Esophagus squamous epithelium (tissue), 5 donors: ENCODE data around the gene ATG4B. TPM values are rescaled to one million over a fixed set of nuclear protein-coding genes. Genes with fewer than 3 reads are reported as not detected.

Experiments
- DNase-seq: peaks from one replicate; lab custom pipeline; 2025; lab: John Stamatoyannopoulos, UW
- H3K27ac ChIP-seq, 4 donors: fragments of 200-600 bp; sonication (generic); one replicate each; pipeline ENCODE4 v1.5.1; 2016 to 2019; ENCODE audit warnings: mild to moderate bottlenecking in 1 of 4
- H3K27me3 ChIP-seq, 4 donors: fragments of 200-600 bp; sonication (generic); 1 replicate in 3 of 4; 2 replicates in 1 of 4; pipeline versions ENCODE4 v1.5.1 to v1.6.0; 2017 to 2021; ENCODE audit warnings: antibody characterized with exemption in 1 of 4
- H3K36me3 ChIP-seq, 3 donors: fragments of 200-600 bp; sonication (generic); one replicate each; pipeline ENCODE4 v1.5.1; 2016 to 2019
- H3K4me1 ChIP-seq, 3 donors: fragments of 200-600 bp; sonication (generic); one replicate each; pipeline ENCODE4 v1.5.1; 2017 to 2019
- H3K4me3 ChIP-seq, 4 donors: fragments of 200-600 bp; sonication (generic); 1 replicate in 3 of 4; 2 replicates in 1 of 4; pipeline ENCODE4 v1.5.1; 2016 to 2019; ENCODE audit warnings: mild to moderate bottlenecking in 2 of 4, moderate library complexity in 1 of 4
- H3K9me3 ChIP-seq, 3 donors: fragments of 200-600 bp; sonication (generic); one replicate each; pipeline ENCODE4 v1.5.1; 2016 to 2019
- POLR2A ChIP-seq, 4 donors: fragments of 450-650 bp; IDR thresholded peaks; one replicate each; pipeline ENCODE4 v1.6.1; 2017; ENCODE audit warnings: antibody characterized with exemption in 4 of 4, mild to moderate bottlenecking in 4 of 4, moderate library complexity in 3 of 4
- WGBS, 2 donors: methylation state at CpG; one replicate each; pipeline ENCODE4 v1.1.5; 2018; 5-methylcytosine and 5-hydroxymethylcytosine counted together
- intact Hi-C: fragments of 100-400 bp; cut with DNase I; formaldehyde crosslinking; loops from one replicate; pipeline ENCODE4 v1.15.0; 2022
- total RNA-seq, 4 donors: library from RNA; depleted of rRNA; stranded (reverse); fragments of >200 nt; gene quantifications; one replicate each; pipeline ENCODE4 v1.1.0, GENCODE V29; 2016
- TF ChIP-seq, protein P1 (sequence below), 6 experiments: fragments of 450-650 bp in 4 of 6; fragments of 200-600 bp in 2 of 6; sonication (generic) in 2 of 6; IDR thresholded peaks; one replicate each; pipeline ENCODE4 v1.5.1; 2016 to 2019; ENCODE audit warnings: antibody characterized with exemption in 6 of 6, mild to moderate bottlenecking in 4 of 6, moderate library complexity in 4 of 6
- donor health status: DM: yes; HTN: yes; CAD: no.

Gene ATG4B
- total RNA-seq, 4 donors from 2014 or later: 33.0 to 60.9 (median 45.6) TPM

- no peak for TF ChIP-seq POLR2A (IDR thresholded peaks at IDR 0.05)
- TF ChIP-seq, protein P1, sequence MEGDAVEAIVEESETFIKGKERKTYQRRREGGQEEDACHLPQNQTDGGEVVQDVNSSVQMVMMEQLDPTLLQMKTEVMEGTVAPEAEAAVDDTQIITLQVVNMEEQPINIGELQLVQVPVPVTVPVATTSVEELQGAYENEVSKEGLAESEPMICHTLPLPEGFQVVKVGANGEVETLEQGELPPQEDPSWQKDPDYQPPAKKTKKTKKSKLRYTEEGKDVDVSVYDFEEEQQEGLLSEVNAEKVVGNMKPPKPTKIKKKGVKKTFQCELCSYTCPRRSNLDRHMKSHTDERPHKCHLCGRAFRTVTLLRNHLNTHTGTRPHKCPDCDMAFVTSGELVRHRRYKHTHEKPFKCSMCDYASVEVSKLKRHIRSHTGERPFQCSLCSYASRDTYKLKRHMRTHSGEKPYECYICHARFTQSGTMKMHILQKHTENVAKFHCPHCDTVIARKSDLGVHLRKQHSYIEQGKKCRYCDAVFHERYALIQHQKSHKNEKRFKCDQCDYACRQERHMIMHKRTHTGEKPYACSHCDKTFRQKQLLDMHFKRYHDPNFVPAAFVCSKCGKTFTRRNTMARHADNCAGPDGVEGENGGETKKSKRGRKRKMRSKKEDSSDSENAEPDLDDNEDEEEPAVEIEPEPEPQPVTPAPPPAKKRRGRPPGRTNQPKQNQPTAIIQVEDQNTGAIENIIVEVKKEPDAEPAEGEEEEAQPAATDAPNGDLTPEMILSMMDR (IDR thresholded peaks at IDR 0.05): no peak
- H3K36me3 ChIP-seq: peaks cover 20 to 72% (median 22%) of the 10 kb centered on the region in 3 donors
- 83 to 88% methylated on average over 18 to 19 of the region's 23 CpGs for WGBS, 2 donors
- no peak for DNase-seq
- H3K27ac ChIP-seq: no peak overlapping the region
- intact Hi-C loops: no loop called here
- H3K4me1 ChIP-seq: peaks cover 0 to 11% (median 0%) of the 10 kb centered on the region in 3 donors
- no peak overlapping the region for H3K4me3 ChIP-seq
- H3K9me3 ChIP-seq: no peaks in the 10 kb centered on the region
- H3K27me3 ChIP-seq: no peaks in the 10 kb centered on the region
These were observed 28.4 kb downstream of the ATG4B start for GRCh38 chr2:241665731-241666440.

DNA sequence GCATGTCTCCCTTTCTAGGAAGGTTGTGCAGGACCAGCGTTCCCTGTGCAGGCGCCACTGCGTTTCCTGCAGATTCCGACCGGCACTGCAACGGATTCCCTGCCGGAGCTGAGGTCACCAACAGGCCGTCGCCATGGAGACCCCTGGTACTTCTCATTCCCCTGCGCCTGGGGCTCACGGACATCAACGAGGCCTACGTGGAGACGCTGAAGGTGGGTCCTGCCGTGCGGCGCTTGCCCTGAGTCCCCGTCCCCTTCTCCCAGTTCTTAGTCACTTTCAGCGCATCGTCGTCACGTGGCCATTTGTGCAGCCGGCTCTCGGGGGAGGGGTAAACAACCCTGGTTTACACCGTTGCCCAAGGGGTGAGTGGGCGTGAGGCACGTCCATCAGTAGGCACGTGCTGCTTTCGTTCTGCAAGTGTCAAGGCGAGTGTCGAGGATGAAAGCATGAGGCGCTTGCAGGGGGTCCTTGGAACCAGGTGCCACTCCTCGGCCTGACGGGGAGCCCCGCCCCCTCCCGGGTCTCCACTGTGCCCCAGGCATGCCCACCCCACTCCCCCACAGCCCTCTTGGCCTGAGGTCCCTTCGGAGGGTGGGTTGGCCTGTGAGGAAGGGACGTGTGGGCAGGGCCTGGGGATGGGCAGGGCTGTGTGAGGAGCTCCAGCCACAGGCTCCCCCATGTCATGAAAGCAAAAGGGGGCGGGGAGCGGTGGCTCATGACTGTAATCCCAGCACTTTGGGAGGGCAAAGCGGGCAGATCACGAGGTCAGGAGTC, 29.3 kb downstream of the ATG4B start:
- Histone ChIP-seq H3K36me3 (peaks cover 20 to 72% (median 22%) of the 10 kb centered on the region in 3 donors), H3K27ac (no peak overlapping the region), H3K4me3 (no peak overlapping the region), H3K27me3 (no peaks in the 10 kb centered on the region), H3K4me1 (peaks cover 0 to 11% (median 0%) of the 10 kb centered on the region in 3 donors), H3K9me3 (no peaks in the 10 kb centered on the region)
- DNase-seq: no peak
- intact Hi-C loops: no loop called here
- WGBS, 2 donors: 78 to 81% methylated on average over 21 to 30 of the region's 42 CpGs
- TF ChIP-seq, protein P1 (IDR thresholded peaks at IDR 0.05): no peak
- TF ChIP-seq POLR2A (IDR thresholded peaks at IDR 0.05): no peak

GRCh38 chr2:241668354-241668753, 30.9 kb downstream of the ATG4B start:
- H3K4me3 ChIP-seq: no peak overlapping the region
- H3K36me3 ChIP-seq: peaks cover 26 to 77% (median 32%) of the 10 kb centered on the region in 3 donors
- intact Hi-C loops: no loop called here
- TF ChIP-seq, protein P1 (IDR thresholded peaks at IDR 0.05): no peak
- peaks cover 0 to 11% (median 0%) of the 10 kb centered on the region in 3 donors for H3K4me1 ChIP-seq
- no peak for DNase-seq
- H3K27me3 ChIP-seq: no peaks in the 10 kb centered on the region
- no peaks in the 10 kb centered on the region for H3K9me3 ChIP-seq
- 95 to 97% methylated on average over 9 to 16 of the region's 21 CpGs for WGBS, 2 donors
- no peak overlapping the region for H3K27ac ChIP-seq

DNA sequence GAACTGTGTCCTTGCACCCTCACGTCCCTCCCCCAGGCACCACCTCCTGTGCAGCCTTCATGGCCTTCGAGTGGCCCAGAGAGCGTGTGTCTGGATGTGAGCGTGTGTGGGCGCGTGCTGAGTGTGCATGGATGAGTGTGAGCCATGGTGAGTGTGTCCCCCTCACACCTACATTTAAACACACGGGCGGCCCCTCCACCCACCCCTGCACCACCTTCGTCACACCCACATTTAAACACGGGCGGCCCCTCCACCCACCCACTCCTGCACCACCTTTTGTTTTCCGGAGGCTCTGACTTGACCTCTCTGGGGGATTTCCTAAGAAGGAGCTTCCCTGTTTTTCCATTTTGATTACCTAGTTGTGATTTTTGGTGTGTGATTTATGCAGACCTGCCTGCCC, 31.3 kb downstream of the ATG4B start:
- H3K9me3 ChIP-seq: no peaks in the 10 kb centered on the region
- H3K27me3 ChIP-seq: no peaks in the 10 kb centered on the region
- peaks cover 0 to 11% (median 0%) of the 10 kb centered on the region in 3 donors for H3K4me1 ChIP-seq
- H3K27ac ChIP-seq: no peak overlapping the region
- no peak overlapping the region for H3K4me3 ChIP-seq
- no peak for DNase-seq
- intact Hi-C loops: no loop called here
- peaks cover 26 to 81% (median 32%) of the 10 kb centered on the region in 3 donors for H3K36me3 ChIP-seq
- WGBS, 2 donors: 92 to 100% methylated on average over 1 to 2 of the region's 12 CpGs
- no peak for TF ChIP-seq POLR2A (IDR thresholded peaks at IDR 0.05)
- TF ChIP-seq, protein P1 (IDR thresholded peaks at IDR 0.05): no peak
